NCI-H82 (cell line): ENCODE data around the gene CEBPG.

Experiments
- DNase-seq: peaks from one replicate; lab custom pipeline; 2025; lab: John Stamatoyannopoulos, UW

CEBPG gene

DNA sequence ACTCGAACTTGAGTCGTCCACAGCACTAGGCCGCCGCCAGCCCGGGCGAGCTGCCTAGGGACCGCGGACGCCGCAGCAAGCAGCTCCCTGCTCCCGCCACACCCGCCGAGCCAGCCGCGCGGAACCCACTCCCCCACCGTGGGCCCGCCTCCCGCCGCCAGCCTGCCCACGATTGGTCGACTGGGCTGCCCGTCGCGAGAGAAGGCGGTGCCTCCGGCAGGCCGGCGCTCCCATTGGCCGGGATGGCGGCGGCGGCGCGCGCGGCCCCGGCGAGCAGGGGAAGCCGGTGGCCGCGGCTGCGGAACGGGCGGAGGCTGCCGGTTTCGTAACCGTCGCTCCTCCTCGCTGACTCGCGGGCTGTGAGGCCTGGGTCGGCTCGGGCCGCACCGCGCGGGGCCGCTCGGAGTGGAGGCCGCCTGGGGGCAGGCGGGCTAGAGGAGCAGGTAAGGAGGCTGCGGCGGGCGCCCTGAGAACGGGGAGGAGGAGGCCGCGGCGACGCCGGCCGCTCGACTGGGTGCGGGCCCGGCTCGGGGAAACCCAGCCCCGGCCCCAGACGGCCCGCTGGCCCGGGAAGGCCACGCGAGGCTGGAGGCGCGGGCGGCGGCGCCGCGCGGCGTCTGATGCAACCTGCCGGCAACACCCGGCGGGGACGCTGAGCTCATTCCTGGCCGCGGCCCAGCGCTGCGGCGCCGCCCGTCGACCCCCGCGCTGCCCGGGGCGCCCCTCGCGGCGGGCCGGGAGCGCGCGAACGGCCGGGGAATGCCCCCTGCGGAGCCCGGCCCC is at the start of gene CEBPG:
CEBPG (plus strand) TSS at position 257 of the 783 bp plus-strand sequence. CDS start 5,531 bp downstream, outside the sequence.
- DNase-seq: peak; percentile 92

DNA sequence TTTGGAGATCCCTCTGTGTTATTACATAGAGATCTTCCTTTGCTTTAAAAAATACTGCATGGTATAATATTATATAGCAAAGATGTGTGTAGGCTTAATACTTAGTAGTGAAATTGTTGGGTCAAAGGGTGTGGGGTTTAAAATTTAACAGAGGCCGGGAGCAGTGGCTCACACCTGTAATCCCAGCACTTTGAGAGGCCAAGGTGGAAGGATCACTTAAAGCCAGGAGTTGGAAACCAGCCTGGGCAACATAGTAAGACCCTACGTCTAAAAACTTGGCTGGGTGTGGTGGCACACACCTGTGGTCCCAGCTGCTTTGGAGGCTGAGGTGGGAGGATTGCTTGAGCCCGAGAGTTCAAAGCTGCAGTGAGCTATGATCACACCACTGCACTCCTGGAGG is 48.9 kb upstream of the CEBPG start:
- no peak for DNase-seq

DNA sequence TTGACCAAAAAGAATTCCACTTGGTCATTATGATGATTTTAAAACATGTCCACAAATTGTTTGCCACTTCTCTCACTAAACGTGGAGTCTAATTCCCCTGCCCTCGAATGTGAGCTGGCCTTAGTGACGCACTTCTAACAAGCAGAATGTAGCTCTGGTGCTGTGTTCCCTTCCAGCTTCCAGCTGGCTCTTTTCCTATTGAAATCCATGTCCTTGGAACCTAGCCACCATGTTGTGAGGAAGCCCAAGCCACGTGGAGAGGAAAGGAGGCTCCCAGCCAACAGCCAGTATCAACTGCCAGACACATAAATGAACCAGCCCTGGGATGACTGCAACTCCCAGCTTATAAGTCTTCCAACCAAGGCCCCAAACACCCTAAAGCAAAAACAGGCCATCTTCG is 47.6 kb upstream of the CEBPG start:
- DNase-seq: no peak

DNA sequence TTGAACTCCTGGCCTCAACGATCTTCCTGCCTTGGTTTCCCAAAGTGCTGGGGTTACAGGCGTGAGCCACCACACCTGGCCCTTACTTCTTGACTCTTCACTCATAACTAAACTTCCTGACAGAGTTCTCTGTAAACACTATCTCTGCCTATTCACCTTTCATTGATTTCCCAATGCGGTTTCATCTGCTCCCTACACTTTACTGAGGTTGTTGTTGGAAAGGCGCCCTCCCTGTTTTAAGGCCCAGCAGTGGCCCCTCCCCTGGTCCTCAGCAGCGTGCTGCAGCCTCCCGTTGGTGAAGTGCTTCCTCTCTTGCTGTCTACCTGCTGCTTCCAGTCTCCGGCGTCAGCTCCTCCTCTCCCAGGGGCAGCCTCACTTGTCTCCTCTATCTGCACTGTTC is 44.4 kb upstream of the CEBPG start:
- no peak for DNase-seq

DNA sequence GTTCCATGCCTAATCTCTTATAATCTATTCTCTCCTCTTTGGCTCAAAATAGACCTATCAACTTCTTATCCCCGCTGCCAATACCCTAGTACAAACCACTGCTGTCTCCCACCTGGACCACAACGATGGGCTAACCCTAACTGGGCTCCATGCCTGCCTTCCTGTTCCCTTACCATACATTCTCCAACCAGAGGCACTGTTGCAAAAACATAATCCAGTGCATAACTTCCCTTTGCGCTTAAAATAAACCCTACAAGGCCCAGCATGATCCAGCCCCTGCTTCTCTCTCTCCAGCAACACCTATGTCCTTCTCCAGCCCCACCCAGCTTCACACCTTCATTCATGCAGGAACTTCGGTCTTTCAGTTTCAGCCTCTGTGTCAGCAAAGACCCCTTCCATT is 43.8 kb upstream of the CEBPG start:
- no peak for DNase-seq

DNA sequence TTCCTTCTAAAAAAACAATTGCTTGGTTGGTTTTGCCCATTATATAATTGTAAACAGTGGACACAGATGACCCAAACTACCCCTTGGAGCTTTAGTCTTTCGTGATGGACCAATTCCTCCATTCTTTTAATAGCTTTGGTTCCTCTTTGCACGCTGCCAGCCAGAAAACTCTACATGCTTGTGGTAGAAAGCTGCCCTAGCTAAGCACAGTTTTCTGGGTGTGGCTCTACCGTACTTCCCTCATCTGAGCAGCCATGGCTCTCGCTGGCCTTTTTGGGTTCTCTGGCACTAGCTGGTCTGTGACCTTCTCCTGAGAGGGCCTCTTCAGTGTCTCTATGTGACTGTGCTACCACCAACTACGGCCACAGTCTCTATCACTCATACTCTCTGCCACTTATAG is 41.3 kb upstream of the CEBPG start:
- no peak for DNase-seq

DNA sequence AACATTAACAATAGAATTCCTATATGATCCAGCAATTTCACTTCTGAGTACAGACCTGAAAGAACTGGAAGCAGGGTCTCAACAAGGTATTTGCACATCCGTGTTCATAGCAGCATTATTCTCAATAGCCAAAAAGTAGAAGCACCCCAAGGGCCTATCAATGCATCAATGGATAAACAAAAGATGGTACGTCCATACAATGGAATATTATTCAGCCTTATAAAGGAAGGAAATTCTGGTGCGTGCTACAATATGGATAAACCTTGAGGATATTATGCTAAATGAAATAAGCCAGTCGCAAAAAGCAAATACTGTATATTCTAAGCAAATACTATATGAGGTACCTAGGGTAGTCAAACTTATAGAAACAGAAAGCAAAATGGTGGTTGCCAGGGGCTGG is 40.4 kb upstream of the CEBPG start:
- DNase-seq: no peak

DNA sequence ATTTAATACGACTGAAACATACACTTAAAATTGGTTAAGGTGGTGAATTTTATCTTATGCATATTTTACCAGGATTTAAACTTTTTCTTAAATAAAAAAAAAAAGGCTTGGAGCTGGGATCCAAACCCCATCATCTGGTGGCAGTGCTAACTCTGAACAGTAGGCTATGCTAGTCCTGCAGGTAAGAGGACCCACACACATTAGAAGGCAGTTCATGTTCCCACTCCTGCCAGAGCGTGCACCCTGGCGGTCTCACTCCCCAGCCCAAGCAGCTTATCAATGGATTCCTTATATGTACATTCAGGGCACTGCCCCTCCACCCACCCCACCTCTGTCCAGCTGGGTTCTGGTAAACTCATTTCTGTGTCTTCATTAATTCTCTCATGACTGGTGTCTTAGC is 39.9 kb upstream of the CEBPG start:
- no peak for DNase-seq

DNA sequence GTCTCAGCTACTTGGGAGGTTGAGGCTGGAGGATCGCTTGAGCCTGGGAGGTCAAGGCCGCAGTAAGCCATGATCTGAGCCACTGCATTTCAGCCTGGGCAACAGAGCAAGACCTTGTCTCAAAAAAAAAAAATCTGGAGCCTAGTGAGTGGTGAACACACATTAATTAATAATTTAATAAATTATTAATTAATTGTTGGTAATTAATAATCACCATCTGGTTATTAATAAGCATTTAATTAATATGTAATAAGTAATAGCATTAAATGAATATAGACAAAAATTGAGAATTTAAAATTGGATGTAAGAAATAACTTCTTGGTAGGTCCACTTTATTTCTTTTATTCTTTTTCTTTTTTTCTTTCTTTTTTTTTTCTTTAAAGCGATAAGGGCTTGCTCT is 39.2 kb upstream of the CEBPG start:
- DNase-seq: no peak

DNA sequence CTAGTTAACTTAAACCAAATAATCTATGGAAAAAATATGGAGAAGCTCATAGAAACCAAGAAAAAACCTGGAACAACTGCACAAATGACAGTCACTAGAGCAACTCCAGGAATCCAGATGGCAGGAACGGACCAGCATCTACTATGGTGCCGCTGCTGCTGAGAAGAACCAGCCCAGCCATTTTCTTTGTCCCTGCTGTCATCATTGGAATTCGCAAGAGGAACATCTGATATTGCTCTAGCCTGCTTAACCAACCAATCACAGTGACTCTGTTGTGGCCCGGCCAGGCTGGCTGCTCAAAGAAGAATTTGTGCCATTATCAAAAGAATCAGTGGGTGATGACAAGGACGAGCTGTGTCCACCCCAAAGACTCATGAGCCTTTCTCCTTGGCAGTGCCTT is 38.1 kb upstream of the CEBPG start:
- no peak for DNase-seq

DNA sequence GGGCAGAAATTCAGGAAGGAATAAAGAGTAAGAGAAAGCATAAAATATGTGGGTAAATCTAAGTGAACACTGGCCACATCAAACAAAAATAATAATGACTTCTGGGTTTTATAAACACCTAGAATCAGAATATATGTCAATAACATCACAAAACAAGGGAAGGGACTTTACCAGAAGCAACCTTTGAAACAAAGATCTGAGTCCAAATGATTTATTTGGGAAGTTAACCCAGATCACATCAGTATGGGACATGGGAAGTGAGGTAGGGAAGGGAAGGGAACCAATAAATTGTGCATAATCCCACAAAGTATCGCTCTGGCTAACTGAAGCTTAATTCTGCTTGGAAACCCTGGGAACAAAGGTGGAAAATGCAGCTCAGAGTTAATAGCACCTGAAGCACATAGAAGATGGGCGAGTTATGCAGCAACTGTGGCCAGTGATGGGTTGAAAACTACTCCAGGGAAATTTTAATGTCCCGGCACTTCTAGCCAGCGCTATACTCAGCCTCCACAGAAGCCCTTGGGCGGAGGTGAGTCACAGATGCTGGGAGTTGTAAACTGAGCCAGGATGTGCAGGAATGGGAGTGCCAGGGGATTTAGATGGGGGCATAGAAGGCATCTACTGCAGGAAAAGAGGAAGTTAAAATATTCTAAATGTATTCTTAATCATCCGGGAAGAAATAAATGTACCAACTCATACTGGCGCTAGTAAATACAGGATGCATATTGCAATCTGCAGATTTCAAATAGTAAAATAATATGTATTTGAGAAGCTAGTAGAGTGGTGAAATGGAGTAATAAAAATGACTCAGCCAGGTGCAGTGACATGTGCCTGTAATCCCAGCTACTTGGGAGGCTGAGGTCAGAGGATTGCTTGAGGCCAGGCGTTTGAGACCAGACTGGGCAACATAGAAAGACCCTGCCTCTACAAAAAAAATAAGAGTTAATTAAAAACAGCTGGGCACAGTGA is 34.2 kb upstream of the CEBPG start:
- DNase-seq: no peak

DNA sequence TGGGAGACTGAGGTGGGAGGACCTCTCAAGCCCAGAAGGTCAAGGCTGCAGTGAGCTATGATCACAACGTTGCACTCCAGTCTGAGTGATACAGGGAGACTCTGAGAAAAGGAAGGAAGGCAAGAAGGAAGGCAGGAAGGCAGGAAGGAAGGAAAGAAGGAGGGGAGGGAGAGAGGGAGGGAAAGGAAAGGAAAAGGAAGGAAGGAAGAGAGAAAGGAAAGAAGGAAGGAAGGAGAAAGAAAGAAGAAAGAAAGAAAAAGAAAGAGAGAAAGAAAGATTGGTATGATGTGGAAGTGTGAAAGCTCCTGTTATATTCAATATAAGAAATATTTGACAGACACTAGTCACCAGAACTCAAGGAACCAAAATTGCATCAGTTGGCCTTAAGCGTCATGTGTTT is 32.5 kb upstream of the CEBPG start:
- no peak for DNase-seq

DNA sequence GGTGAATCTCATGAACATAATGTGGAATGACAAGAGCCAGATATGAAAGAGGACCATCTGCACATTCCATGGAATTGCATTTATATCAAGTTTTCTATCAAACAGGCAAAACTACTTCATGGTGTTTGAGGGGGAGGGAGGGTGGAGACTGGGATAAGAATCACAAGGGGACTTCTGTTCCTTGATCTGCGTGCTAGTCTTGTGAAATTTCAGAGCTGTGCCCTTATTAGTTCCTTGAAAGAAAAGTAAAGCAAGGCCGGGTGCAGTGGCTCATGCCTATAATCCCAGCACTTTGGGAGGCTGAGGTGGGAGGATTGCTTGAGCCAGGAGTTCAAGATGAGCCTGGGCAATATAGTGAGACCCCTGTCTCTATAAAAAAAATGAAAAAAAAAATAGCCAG is 30.2 kb upstream of the CEBPG start:
- no peak for DNase-seq

DNA sequence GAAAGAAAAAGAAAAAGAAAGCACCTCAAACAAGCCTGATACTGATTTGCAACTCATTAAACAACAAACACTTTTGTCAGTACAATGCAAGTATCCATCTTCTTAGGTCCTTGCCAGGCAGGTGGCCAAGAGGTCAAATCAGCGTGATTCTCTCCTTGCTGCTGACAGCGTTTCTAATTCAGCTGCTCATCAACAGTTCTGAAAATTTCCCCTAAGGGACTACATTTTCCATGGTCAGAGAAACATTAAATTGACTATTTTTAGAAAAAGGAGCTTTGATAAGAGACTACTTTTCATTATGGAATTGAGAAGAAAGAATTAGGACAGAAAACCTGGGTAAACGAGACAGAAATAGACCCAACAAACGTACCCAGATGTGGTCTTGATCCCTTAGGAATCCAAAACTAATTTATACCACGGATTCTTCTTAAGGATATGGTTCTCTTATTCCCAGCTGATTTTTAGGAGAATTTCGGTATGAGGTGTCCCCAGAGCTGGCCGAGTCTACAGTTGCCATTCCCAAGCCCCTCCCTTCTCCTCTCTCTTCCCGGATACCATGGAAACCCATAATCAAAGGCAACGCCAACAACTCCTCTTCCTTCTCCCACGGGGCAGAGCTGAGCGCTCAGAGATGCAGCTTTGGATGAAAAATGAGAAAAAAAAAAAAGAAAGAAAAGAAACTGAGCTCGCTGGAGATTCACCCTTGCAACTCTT is 29.5 kb upstream of the CEBPG start:
- no peak for DNase-seq

DNA sequence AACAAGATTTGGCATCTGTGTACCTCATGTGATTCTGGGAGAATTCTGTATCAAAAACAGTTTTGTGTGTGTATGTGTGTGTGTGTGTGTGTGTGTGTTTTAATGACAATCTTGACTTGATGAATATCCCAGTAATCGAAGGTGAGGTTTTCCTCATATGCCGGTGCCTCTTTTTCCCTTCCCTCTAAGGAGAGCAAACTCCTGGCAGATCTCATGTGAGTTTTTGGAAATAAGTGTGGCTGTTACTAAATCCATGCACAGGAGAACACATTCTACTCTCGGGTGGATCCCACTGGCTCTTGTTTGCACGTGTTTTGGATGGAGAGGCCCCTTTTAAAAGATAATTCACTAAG is 29.0 kb upstream of the CEBPG start:
- DNase-seq: no peak

DNA sequence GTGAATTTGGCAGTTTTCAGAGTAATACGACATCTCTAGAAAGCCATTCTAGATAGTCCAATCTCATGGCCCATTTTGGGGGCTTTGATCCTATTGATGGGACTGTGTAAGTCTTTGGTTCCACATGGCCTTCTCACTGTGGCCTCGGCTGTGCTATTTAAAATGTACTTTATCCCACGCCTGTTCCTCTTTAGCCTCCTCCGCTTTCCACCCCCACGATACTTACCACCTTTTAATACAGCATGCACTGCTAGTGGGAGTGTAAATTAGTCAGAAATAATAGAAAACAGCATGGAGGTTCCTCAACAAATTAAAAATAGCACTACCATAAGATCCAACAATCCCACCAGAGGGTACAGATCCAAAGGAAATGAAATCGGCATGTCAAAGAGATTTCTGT is 28.3 kb upstream of the CEBPG start:
- DNase-seq: no peak

DNA sequence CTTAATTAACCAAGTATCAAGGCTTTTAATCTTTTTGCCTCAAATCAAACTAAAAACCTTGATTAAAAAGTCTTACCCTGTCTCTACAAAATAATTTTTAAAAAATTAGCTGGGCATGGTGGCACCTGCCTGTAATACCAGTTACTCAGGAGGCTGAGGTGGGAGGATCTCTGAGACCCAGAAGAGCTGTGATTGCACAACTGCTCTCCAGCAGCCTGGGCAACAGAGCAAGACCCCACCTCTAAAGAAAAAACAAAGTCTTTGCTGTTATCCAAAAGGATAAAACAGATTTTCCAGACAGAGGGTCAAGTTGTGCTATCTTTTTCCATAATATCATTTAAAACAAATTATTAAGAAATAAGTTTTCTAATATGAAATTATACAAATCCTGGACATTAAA is 26.8 kb upstream of the CEBPG start:
- no peak for DNase-seq

DNA sequence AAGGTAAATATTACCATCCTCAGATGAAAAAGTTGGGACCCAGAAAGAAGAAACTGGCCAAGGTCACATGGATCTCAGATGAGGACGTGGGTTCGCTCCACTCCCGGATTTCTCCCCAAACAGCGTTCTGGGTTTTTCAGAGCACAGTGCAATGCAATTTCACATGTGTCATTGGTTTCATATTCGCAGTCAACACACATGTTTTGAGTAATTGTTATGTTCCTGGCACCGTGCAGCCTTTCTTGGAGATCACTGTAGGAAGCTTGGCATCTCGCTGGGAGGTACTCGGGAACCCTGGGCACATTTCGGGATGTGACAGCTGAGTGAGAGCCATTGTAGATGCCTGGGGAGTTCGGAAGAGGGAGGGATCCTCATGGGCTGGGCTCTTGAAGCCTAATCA is 26.2 kb upstream of the CEBPG start:
- no peak for DNase-seq

DNA sequence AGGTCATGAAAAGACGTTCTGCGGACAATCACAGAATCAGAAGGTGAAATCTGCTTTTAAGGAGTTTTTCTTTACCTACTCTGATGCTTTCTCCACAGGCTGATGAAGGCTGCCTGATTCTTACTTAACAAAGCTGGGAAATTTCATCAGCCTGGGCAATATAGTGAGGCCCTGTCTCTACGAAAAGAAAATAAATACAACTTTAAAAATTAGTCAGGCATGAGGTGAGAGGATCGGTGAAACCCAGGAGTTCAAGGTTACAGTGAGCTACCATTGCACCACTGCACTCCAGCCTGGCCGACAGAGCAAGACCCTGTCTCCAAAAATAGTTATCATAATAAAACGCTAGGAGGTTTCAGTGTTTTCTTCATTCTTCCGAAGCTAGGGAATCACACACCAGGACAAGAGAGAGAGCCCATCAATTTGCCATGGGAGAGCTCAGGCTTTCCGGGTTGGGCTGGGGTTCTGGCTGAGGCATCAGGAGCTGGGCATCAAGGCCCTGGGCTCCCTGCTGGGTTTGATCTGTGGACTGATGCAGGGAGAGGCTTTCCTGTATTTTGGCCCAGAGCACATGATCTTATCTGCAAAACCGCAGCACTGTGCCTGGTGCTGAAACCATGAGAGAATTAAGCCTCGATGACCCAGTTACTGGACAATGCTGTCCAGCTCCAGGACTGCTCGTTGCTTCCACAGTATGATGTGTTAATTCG is 25.1 kb upstream of the CEBPG start:
- DNase-seq: no peak

DNA sequence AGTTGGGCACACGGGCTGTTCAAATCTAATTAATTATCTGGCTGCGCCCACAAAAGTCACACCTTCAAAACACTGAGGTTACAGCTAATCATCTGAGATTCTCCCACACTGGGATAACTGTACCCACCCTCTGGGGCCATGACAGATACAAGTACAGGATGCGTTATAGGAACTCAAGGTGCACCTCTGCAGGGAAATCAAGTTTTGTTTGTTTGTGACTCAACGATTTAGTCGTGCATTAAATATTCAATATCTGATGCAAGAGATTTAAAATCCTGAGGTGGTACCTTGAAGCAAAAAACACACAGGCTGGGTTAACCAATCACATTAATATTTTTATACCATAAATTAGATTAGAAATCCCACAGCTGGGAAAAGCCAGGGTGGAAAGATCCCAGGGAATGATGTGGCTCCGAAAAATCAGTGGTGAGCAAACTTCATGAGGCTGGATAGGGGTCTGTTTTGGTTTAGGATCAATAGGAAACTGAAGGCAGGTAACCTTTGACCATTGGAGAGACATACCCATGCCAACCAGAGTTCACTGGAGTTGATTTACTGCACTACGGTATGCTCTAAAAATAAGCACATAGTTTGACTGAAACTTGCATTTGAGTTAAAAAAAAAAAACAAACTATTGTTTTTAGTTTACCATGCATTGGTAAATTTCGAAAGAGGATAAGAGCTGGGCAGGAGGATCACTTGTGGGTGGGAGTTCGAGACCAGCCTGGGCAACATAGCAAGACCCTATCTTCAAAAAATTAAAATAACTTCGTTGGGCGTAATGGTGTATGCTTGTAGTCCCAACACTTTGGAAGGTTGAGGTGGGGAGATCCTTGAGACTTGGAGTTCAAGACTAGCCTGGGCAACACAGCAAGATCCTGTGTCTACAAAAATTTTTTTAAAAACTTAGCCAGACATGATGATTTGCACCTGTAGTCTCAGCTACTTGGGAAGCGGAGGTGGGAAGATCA is 23.9 kb upstream of the CEBPG start:
- no peak for DNase-seq
